CD4-positive, CD25-positive, alpha-beta regulatory T cell (primary cell): ENCODE results near the gene GAN. TPM values are rescaled to one million over a fixed set of nuclear protein-coding genes. Genes with fewer than 3 reads are reported as not detected.
"Not testable (repeated sequence)": the region's sequence is repeated elsewhere in the genome, so short reads cannot be mapped to it uniquely, and the experiment has no call there.

Experiments used
- ATAC-seq, 2 donors: fragments of 150-1000 bp; cut with Tn5 transposase; one replicate each; pipeline ENCODE4 v1.10.0; 2021; ENCODE audit warnings: low read depth in 2 of 2, moderate number of reproducible peaks in 2 of 2, moderate library complexity in 1 of 2
- DNase-seq, 3 donors: peaks; one replicate each; pipeline versions ENCODE4 v3.0.0 to v3.0.0-alpha.2; 2012 to 2022; ENCODE audit warnings: mixed read lengths in 1 of 3
- H3K27ac ChIP-seq: one replicate; pipeline ENCODE4 v1.7.0; 2013; ENCODE audit warnings: mild to moderate bottlenecking, low read length; ENCODE audit not compliant: insufficient read depth, poor library complexity, severe bottlenecking
- H3K27me3 ChIP-seq: one replicate; pipeline ENCODE4 v1.7.0; 2013; ENCODE audit warnings: low read length; ENCODE audit not compliant: control insufficient read depth, insufficient read depth
- H3K36me3 ChIP-seq: one replicate; pipeline ENCODE4 v1.7.0; 2013; ENCODE audit warnings: mild to moderate bottlenecking, low read length, moderate library complexity; ENCODE audit not compliant: control insufficient read depth, insufficient read depth
- H3K4me1 ChIP-seq: 2 replicates; pipeline ENCODE4 v1.7.0; 2013; ENCODE audit warnings: mild to moderate bottlenecking, low read length; ENCODE audit not compliant: insufficient read depth, control insufficient read depth, poor library complexity, severe bottlenecking
- H3K4me3 ChIP-seq: one replicate; pipeline ENCODE4 v1.7.0; 2013; ENCODE audit warnings: low read depth, mild to moderate bottlenecking, low read length, moderate library complexity
- H3K9me3 ChIP-seq, 2 experiments: 1 replicate in 1 of 2; 2 replicates in 1 of 2; pipeline ENCODE4 v1.7.0; 2013; ENCODE audit warnings: low read length in 2 of 2, mild to moderate bottlenecking in 1 of 2, moderate library complexity in 1 of 2; ENCODE audit not compliant: control insufficient read depth in 2 of 2
- H3K27ac Mint-ChIP-seq, 3 donors: one replicate each; pipeline ENCODE4 v1.8.0; 2020 to 2022; ENCODE audit warnings: mild to moderate bottlenecking in 3 of 3, mixed read lengths in 3 of 3, moderate library complexity in 2 of 3
- H3K27me3 Mint-ChIP-seq: one replicate; pipeline ENCODE4 v1.8.0; 2022; ENCODE audit warnings: mild to moderate bottlenecking, mixed read lengths
- H3K36me3 Mint-ChIP-seq: one replicate; pipeline ENCODE4 v1.8.0; 2020; ENCODE audit warnings: mixed read lengths
- H3K4me1 Mint-ChIP-seq, 4 donors: one replicate each; pipeline ENCODE4 v1.8.0; 2020 to 2022; ENCODE audit warnings: mixed read lengths in 4 of 4, mild to moderate bottlenecking in 1 of 4
- H3K4me3 Mint-ChIP-seq, 4 donors: one replicate each; pipeline ENCODE4 v1.8.0; 2020 to 2022; ENCODE audit warnings: mild to moderate bottlenecking in 4 of 4, mixed read lengths in 4 of 4, moderate library complexity in 3 of 4
- H3K9me3 Mint-ChIP-seq, 7 donors: one replicate each; pipeline ENCODE4 v1.8.0; 2020 to 2022; ENCODE audit warnings: mixed read lengths in 7 of 7, mild to moderate bottlenecking in 3 of 7, moderate library complexity in 2 of 7
- polyA plus RNA-seq, 4 donors: library from polyadenylated mRNA; unstranded; fragments of 300-500 nt; fragmentation: Illumina TruSeq; gene quantifications; one replicate each; pipeline ENCODE4 v1.2.3, GENCODE V29; 2021
- total RNA-seq: library from RNA; stranded (reverse); gene quantifications from one replicate; pipeline ENCODE4 v1.2.3, GENCODE V29; 2022

The GAN gene
- total and polyA plus RNA-seq, 5 donors from 2014 or later, result 1.2 to 14.0 (median 2.7) TPM

DNA sequence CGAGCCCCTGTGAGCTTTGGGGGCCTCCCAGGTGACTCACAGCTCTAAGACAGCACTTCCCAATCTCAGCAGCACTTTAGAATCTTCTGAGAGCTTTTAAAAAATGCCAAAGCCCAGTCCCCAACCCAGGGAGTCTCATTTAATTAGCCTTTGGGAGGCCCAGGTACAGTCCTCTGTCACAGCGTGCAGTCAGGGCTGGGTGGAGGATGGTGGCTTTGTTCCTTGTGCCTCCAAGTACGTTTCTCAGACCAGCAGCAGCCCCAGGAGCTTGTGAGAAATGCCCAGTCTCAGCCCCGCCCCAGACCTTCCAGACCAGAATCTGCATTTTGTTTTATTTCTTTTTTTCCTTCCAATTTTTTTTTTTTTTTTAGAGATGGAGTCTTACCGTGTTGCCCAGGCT, 102.4 kb downstream of the GAN start:
- H3K27ac ChIP-seq, result no peak overlapping the region
- Mint-ChIP-seq H3K4me1 (no peaks in the 10 kb centered on the region), H3K36me3 (no peaks in the 10 kb centered on the region), H3K9me3 (peaks cover 0 to 4% (median 0%) of the 10 kb centered on the region in 7 donors), H3K4me3 (no peak overlapping the region), H3K27ac (no peak overlapping the region), H3K27me3 (peaks cover 5% of the 10 kb centered on the region)
- no peak overlapping the region for H3K4me3 ChIP-seq
- H3K9me3 ChIP-seq, result no peaks in the 10 kb centered on the region
- H3K27me3 ChIP-seq, result peaks cover 1% of the 10 kb centered on the region
- no peaks in the 10 kb centered on the region for H3K4me1 ChIP-seq
- H3K36me3 ChIP-seq, result no peaks in the 10 kb centered on the region
- no peak for DNase-seq
- no peak for ATAC-seq

DNA sequence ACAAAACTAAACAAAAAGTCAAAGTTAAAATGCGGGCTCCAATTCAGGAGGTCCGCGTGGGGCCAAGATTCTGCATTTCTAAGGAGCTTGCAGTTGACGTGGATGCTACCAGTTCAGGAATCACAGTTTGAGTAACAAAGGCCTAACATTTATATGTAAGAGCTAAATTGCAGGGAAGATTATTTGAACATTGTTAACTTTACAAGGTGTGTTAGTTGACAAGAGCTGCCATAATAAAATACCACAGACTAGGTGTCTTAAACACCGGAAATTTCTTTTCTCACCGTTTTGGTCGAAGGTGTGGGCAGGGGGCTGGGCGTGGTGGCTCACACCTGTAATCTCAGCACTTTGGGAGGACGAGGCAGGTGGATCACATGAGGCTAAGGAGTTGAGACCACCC, 105.0 kb downstream of the GAN start:
- no peak for ATAC-seq
- Mint-ChIP-seq H3K4me1 (peaks cover 0 to 6% (median 5%) of the 10 kb centered on the region in 4 donors), H3K27ac (no peak overlapping the region), H3K27me3 (no peaks in the 10 kb centered on the region), H3K4me3 (no peak overlapping the region), H3K36me3 (no peaks in the 10 kb centered on the region), H3K9me3 (peaks cover 0 to 4% (median 0%) of the 10 kb centered on the region in 7 donors)
- Histone ChIP-seq H3K27ac (no peak overlapping the region), H3K9me3 (no peaks in the 10 kb centered on the region), H3K4me3 (no peak overlapping the region), H3K27me3 (no peaks in the 10 kb centered on the region), H3K36me3 (no peaks in the 10 kb centered on the region), H3K4me1 (peaks cover 3% of the 10 kb centered on the region)
- DNase-seq, result no peak

DNA sequence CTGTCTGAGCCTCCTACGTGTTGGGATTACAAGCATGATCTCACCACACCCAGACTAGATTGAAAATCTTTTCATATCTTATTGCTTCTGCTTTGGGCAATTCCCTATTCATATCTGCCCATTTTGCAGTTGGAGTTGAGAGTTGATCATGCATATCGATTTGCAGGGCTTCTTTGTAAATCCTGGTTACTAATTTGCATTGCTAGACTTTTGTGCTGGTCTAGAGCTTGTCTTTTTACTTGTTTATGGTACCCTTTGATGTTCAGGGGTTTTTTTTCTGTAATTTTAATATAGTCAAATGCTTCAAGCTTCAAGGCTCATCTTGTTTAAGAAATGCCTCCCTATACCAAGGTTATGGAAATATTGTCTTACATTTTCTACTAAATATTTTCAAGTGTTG, 106.4 kb downstream of the GAN start:
- Mint-ChIP-seq H3K36me3 (no peaks in the 10 kb centered on the region), H3K4me1 (peaks cover 0 to 14% (median 5%) of the 10 kb centered on the region in 4 donors), H3K27me3 (no peaks in the 10 kb centered on the region), H3K4me3 (no peak overlapping the region), H3K9me3 (peaks cover 0 to 4% (median 0%) of the 10 kb centered on the region in 7 donors), H3K27ac (no peak overlapping the region)
- Histone ChIP-seq H3K4me3 (no peak overlapping the region), H3K9me3 (no peaks in the 10 kb centered on the region), H3K4me1 (peaks cover 4% of the 10 kb centered on the region), H3K36me3 (no peaks in the 10 kb centered on the region), H3K27ac (no peak overlapping the region), H3K27me3 (no peaks in the 10 kb centered on the region)
- DNase-seq, result no peak
- no peak for ATAC-seq

DNA sequence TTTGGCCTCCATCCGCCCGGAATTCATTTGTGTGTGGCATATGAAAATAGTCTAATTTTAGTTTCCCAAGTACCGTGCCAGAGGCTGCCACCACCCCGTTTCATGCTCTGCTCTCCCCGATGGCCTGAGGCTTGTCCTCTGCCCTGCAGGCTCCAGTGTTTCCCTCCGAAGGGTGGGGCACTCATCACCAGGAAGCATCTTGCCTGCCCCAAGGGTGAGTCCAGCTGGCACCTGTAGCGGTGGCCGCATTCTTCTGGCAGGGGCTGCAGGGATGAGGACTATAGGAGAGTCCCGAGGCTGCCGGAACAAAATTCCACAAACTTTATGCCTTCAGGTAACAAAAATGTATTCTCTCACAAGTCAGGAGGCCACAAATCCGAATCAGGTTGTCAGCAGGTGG, 106.8 kb downstream of the GAN start:
- no peaks in the 10 kb centered on the region for H3K36me3 ChIP-seq
- H3K4me1 ChIP-seq, result peaks cover 4% of the 10 kb centered on the region
- ATAC-seq (no peak), DNase-seq (no peak)
- Mint-ChIP-seq H3K4me1 (peaks cover 0 to 14% (median 5%) of the 10 kb centered on the region in 4 donors), H3K4me3 (no peak overlapping the region), H3K27me3 (no peaks in the 10 kb centered on the region), H3K36me3 (no peaks in the 10 kb centered on the region), H3K27ac (no peak overlapping the region), H3K9me3 (peaks cover 0 to 4% (median 0%) of the 10 kb centered on the region in 7 donors)
- H3K4me3 ChIP-seq, result no peak overlapping the region
- no peak overlapping the region for H3K27ac ChIP-seq
- no peaks in the 10 kb centered on the region for H3K27me3 ChIP-seq
- no peaks in the 10 kb centered on the region for H3K9me3 ChIP-seq

DNA sequence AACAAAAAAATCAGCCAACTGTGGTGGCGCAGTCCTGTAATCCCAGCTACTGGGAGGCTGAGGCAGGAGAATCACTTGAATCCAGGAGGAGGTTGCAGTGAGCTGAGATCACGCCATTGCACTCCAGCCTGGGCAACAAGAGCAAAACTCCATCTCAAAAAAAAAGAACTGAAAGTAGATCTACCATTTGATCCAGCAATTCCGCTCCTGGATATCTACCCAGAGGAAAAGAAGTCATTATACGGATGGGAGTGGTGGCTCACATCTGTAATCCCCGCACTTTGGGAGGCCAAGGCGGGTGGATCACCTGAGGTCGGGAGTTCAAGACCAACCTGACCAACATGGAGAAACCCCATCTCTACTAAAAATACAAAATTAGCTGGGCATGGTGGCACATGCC, 107.4 kb downstream of the GAN start:
- not testable (repeated sequence) for H3K27me3 Mint-ChIP-seq, H3K4me3 Mint-ChIP-seq, H3K36me3 ChIP-seq, H3K36me3 Mint-ChIP-seq, H3K9me3 ChIP-seq, H3K4me1 ChIP-seq, H3K27ac ChIP-seq, H3K4me3 ChIP-seq, DNase-seq, H3K27ac Mint-ChIP-seq, ATAC-seq, H3K27me3 ChIP-seq, H3K9me3 Mint-ChIP-seq
- peaks cover 0 to 14% (median 5%) of the 10 kb centered on the region in 4 donors for H3K4me1 Mint-ChIP-seq

DNA sequence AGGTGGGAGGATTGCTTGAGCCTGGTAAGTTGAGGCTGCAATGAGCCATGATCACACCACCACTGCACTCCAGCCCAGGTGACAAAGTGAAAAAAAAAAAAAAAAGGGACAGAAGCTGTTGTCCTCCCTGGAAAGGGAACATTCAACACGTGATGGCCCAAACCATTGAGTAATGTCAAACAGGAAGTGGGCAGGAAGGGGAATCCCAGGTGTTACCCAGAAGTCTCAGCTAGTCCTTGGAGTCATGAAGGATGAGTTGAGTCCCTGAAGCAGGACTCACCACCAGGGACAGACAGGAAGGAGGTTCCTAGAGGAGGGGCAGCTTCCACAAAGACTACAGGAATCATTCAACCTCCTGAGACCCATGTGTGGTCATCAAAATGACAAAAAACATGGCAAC, 110.0 kb downstream of the GAN start:
- H3K4me3 Mint-ChIP-seq, result peak overlapping the region in 1 of 4 donors; percentile 39
- peak overlapping the region in 1 of 3 donors; percentile 44 for H3K27ac Mint-ChIP-seq

DNA sequence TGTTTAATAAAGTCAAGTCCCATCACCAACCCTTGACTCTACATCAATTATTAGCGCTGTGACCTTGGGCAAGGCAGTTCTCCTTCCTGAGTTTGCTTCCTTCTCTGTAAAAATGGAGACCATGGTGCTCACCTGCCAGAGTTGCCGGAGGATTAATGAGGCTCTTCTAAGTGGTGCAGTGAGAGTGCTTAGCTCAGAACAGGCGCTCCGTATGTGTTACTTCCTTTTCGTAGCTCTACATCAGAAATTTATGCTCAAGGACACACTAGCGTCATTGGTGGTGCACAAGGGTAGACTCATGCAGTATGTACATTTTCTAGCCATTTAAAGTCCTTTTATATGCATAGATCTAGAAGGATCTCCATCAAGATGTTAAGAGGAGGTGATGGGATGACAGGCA, 112.5 kb downstream of the GAN start:
- ATAC-seq (no peak), DNase-seq (no peak)
- no peaks in the 10 kb centered on the region for H3K9me3 ChIP-seq
- peaks cover 4% of the 10 kb centered on the region for H3K4me1 ChIP-seq
- H3K27me3 Mint-ChIP-seq, result no peaks in the 10 kb centered on the region
- no peaks in the 10 kb centered on the region for H3K36me3 Mint-ChIP-seq
- peak overlapping the region in 1 of 3 donors; percentile 38 for H3K27ac Mint-ChIP-seq
- H3K4me3 Mint-ChIP-seq, result no peak overlapping the region
- H3K27ac ChIP-seq, result no peak overlapping the region
- no peaks in the 10 kb centered on the region for H3K27me3 ChIP-seq
- no peaks in the 10 kb centered on the region for H3K36me3 ChIP-seq
- no peak overlapping the region for H3K4me3 ChIP-seq
- peaks cover 0 to 14% (median 5%) of the 10 kb centered on the region in 4 donors for H3K4me1 Mint-ChIP-seq
- H3K9me3 Mint-ChIP-seq, result no peaks in the 10 kb centered on the region

More for the DNA sequence above, 110.0 kb downstream of the GAN start:
- H3K9me3 ChIP-seq, result no peaks in the 10 kb centered on the region
- ATAC-seq (peak; percentile 22 to 37), DNase-seq (peak in 1 of 3 donors; percentile 26)
- H3K4me1 ChIP-seq, result peaks cover 4% of the 10 kb centered on the region
- Mint-ChIP-seq H3K27me3 (no peaks in the 10 kb centered on the region), H3K36me3 (no peaks in the 10 kb centered on the region), H3K4me1 (peaks cover 0 to 14% (median 5%) of the 10 kb centered on the region in 4 donors), H3K9me3 (no peaks in the 10 kb centered on the region)
- no peak overlapping the region for H3K4me3 ChIP-seq
- H3K27me3 ChIP-seq, result no peaks in the 10 kb centered on the region
- no peaks in the 10 kb centered on the region for H3K36me3 ChIP-seq
- no peak overlapping the region for H3K27ac ChIP-seq

DNA sequence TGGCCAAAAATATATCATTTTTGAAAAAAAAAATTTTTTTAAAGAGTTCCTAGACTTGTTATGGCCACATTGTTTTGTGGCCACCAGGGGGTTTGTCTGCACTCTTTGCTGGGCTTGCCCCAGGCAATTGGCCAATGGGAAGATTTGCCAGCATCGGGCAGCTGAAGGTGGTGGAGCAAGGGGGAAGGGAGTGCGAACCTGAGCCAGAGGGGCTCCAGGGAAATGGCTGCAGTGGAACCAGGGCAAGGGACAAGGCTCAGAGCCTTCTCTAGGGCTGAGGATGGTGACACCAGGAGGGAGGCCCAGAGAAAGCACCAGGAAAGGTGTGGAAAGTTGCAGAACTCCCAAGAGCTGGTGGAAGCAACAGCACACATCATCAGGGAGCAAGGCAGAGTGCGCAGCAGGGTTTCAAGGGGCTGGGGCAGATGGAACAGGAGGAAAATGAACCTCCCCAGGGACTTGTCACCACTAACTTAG, 114.3 kb downstream of the GAN start:
- Histone ChIP-seq H3K4me3 (no peak overlapping the region), H3K9me3 (no peaks in the 10 kb centered on the region), H3K27ac (no peak overlapping the region), H3K4me1 (peaks cover 4% of the 10 kb centered on the region), H3K27me3 (no peaks in the 10 kb centered on the region), H3K36me3 (no peaks in the 10 kb centered on the region)
- ATAC-seq (no peak), DNase-seq (peak in 1 of 3 donors; percentile 14)
- Mint-ChIP-seq H3K9me3 (no peaks in the 10 kb centered on the region), H3K36me3 (no peaks in the 10 kb centered on the region), H3K27me3 (no peaks in the 10 kb centered on the region), H3K27ac (peak overlapping the region in 1 of 3 donors; percentile 49), H3K4me1 (peaks cover 0 to 14% (median 4%) of the 10 kb centered on the region in 4 donors), H3K4me3 (no peak overlapping the region)
